K562 (cell line): ENCODE data around the gene BCAM. TPM values are rescaled to one million over a fixed set of nuclear protein-coding genes. Genes with fewer than 3 reads are reported as not detected.

Experiments
- ATAC-seq: fragments of 200-7000 bp; cut with Tn5 transposase; 3 replicates; pipeline ENCODE4 v1.9.1; 2020; ENCODE audit warnings: moderate library complexity
- BruUV-seq: library from RNA; stranded (reverse); fragments of 400-500 nt; replicated peaks from 2 replicates; lab custom pipeline; 2021; lab: Mats Ljungman, UMichigan
- CTCF ChIA-PET: fragments of 300-600 bp; formaldehyde crosslinking; extraction: SDS; loops from one replicate; lab custom pipeline; 2021; ENCODE audit warnings: low intra/inter-chr PET ratio; lab: Yijun Ruan, JAX
- POLR2A ChIA-PET: fragments of 300-600, 350-650 bp; sonication (Branson Sonifier 250); formaldehyde crosslinking; extraction: SDS; loops from one replicate; lab custom pipeline; 2021; ENCODE audit warnings: antibody characterized with exemption, inconsistent platforms; lab: Yijun Ruan, JAX
- DNase-seq, 4 experiments: peaks; one replicate each; pipeline versions ENCODE4 v3.0.0 to v3.0.0-alpha.2; 2011 to 2018; ENCODE audit warnings: low spot score in 3 of 4, mixed read lengths in 3 of 4; ENCODE audit errors: extremely low read depth in 1 of 4
- FAIRE-seq: peaks from 2 replicates; lab custom pipeline; 2011; peaks lifted over from hg19 to GRCh38; lab: Jason Lieb, UNC
- H2AFZ ChIP-seq: 2 replicates; pipeline ENCODE4 v1.6.0; 2011; ENCODE audit warnings: low read depth, low read length, control low read depth, inconsistent platforms
- H3K27ac ChIP-seq: fragments of 200-600 bp; 3 replicates; pipeline ENCODE4 v1.8.0; 2011; ENCODE audit warnings: low read depth, mild to moderate bottlenecking, control low read depth, inconsistent platforms, low read length, moderate library complexity, mixed read lengths; ENCODE audit errors: extremely low read depth
- H3K27me3 ChIP-seq, 2 experiments: fragments of 300-600 bp in 1 of 2; 2 replicates in 1 of 2; 3 replicates in 1 of 2; pipeline versions ENCODE4 v1.6.0 to v1.8.0; 2011; ENCODE audit warnings: inconsistent platforms in 2 of 2, low read length in 2 of 2, mild to moderate bottlenecking in 1 of 2, mixed read lengths in 1 of 2, moderate library complexity in 1 of 2; ENCODE audit not compliant: control insufficient read depth in 2 of 2, insufficient read depth in 2 of 2
- H3K36me3 ChIP-seq: fragments of 300-600 bp; 3 replicates; pipeline ENCODE4 v1.8.0; 2011; ENCODE audit warnings: mild to moderate bottlenecking, low read length, inconsistent platforms; ENCODE audit not compliant: control insufficient read depth, insufficient read depth
- H3K4me1 ChIP-seq, 2 experiments: fragments of 200-600 bp in 1 of 2; replicated peaks in 1 of 2; 2 replicates in 1 of 2; 3 replicates in 1 of 2; pipeline versions ENCODE4 v1.5.1 to v1.8.0; 2011; ENCODE audit warnings: inconsistent platforms in 2 of 2, low read length in 2 of 2, mild to moderate bottlenecking in 1 of 2, mixed read lengths in 1 of 2, moderate library complexity in 1 of 2; ENCODE audit not compliant: control insufficient read depth in 2 of 2, insufficient read depth in 2 of 2
- H3K4me2 ChIP-seq: 2 replicates; pipeline ENCODE4 v1.6.1; 2011; ENCODE audit warnings: low read length, control low read depth, inconsistent platforms, mixed read lengths; ENCODE audit not compliant: insufficient read depth
- H3K4me3 ChIP-seq: fragments of 200-600 bp; sonication (generic), shearing (Covaris generic); 2 replicates; pipeline ENCODE4 v1.5.1; 2016; ENCODE audit warnings: control low read depth, inconsistent platforms
- H3K79me2 ChIP-seq: fragments of 200-600 bp; 3 replicates; pipeline ENCODE4 v1.8.0; 2011; ENCODE audit warnings: low read length, inconsistent platforms; ENCODE audit not compliant: control insufficient read depth, insufficient read depth
- H3K9ac ChIP-seq, 2 experiments: 2 replicates each; pipeline versions ENCODE4 v1.6.0 to v1.6.1; 2011; ENCODE audit warnings: low read depth in 2 of 2, low read length in 2 of 2, control low read depth in 1 of 2, inconsistent platforms in 1 of 2, mild to moderate bottlenecking in 1 of 2, mixed read lengths in 1 of 2; ENCODE audit not compliant: insufficient read depth in 1 of 2
- H3K9me1 ChIP-seq: one replicate; pipeline ENCODE4 v1.6.0; 2011; ENCODE audit warnings: inconsistent platforms, mild to moderate bottlenecking, low read length, moderate library complexity; ENCODE audit not compliant: control insufficient read depth, insufficient read depth
- H3K9me3 ChIP-seq: replicated peaks from 2 replicates; pipeline ENCODE4 v1.5.1; 2011; ENCODE audit warnings: low read depth, low read length, inconsistent platforms; ENCODE audit not compliant: control insufficient read depth, insufficient read depth
- H4K20me1 ChIP-seq: replicated peaks from 2 replicates; pipeline ENCODE4 v1.6.1; 2011; ENCODE audit warnings: low read length, inconsistent platforms, mixed read lengths; ENCODE audit not compliant: control insufficient read depth, insufficient read depth
- CBX1 ChIP-seq: sonication (generic); IDR thresholded peaks from 2 replicates; pipeline ENCODE4 v1.6.1; 2016; ENCODE audit warnings: antibody characterized with exemption, low read depth, mild to moderate bottlenecking
- CREB1 ChIP-seq, 2 experiments: sonication (generic) in 1 of 2; formaldehyde crosslinking in 1 of 2; IDR thresholded peaks; 2 replicates each; pipeline versions ENCODE4 v1.6.1 to v1.8.0; 2012 to 2022; ENCODE audit warnings: inconsistent platforms in 1 of 2, mild to moderate bottlenecking in 1 of 2, missing genetic modification reagents in 1 of 2, moderate library complexity in 1 of 2
- HMGN3 ChIP-seq: IDR thresholded peaks from 2 replicates; pipeline ENCODE4 v1.6.1; 2011; ENCODE audit warnings: borderline replicate concordance, low read depth, mild to moderate bottlenecking, mixed read lengths, low read length; ENCODE audit not compliant: insufficient read length; ENCODE audit errors: extremely low read depth
- KLF16 ChIP-seq: IDR thresholded peaks from 2 replicates; pipeline ENCODE4 v1.6.1; 2016; ENCODE audit warnings: antibody characterized with exemption
- NFYB ChIP-seq: IDR thresholded peaks from 2 replicates; pipeline ENCODE4 v1.6.1; 2011; ENCODE audit warnings: mild to moderate bottlenecking, moderate library complexity; ENCODE audit not compliant: insufficient read length; ENCODE audit errors: extremely low read depth
- NR3C1 ChIP-seq: sonication (generic); formaldehyde crosslinking; IDR thresholded peaks from 2 replicates; pipeline ENCODE4 v1.8.1; 2022; ENCODE audit warnings: missing genetic modification reagents
- PTRF ChIP-seq: fragments of 450-650 bp; IDR thresholded peaks from 2 replicates; pipeline ENCODE4 v1.6.1; 2016; ENCODE audit warnings: mild to moderate bottlenecking, missing genetic modification characterization, missing compliant biosample characterization
- TOE1 ChIP-seq, 2 experiments: fragments of 450-650 bp in 1 of 2; sonication (generic) in 1 of 2; formaldehyde crosslinking in 1 of 2; IDR thresholded peaks; 2 replicates each; pipeline versions ENCODE4 v1.7.1 to v1.8.0; 2016 to 2022; ENCODE audit warnings: borderline replicate concordance in 2 of 2, mild to moderate bottlenecking in 2 of 2, antibody characterized with exemption in 1 of 2, inconsistent platforms in 1 of 2, low read depth in 1 of 2, missing genetic modification reagents in 1 of 2, moderate library complexity in 1 of 2
- WGBS: fragments of 100-300 bp; shearing (Covaris generic); methylation state at CpG from one replicate; pipeline ENCODE4 v1.1.6; 2016; ENCODE audit warnings: low coverage, mixed read lengths; ENCODE audit not compliant: insufficient coverage; ENCODE audit errors: missing lambda C conversion rate; 5-methylcytosine and 5-hydroxymethylcytosine counted together
- in situ Hi-C: fragments of 300-500 bp; cut with MboI; formaldehyde crosslinking; loops from 4 replicates; pipeline ENCODE4 v1.15.0; 2018; ENCODE audit warnings: inconsistent platforms, mixed read lengths
- intact Hi-C: fragments of 100-400 bp; cut with micrococcal nuclease; formaldehyde crosslinking; loops from 2 replicates; pipeline ENCODE4 v1.14.2; 2022
- polyA plus RNA-seq, 8 experiments: library from polyadenylated mRNA; depleted of rRNA in 4 of 8; stranded (reverse) in 5 of 8; unstranded in 3 of 8; fragments of >200 nt; fragmentation: Nextera tagmentation in 2 of 8; fragmentation: Illumina TruSeq in 1 of 8; extraction: Ambion mirVana in 2 of 8; extraction: Trizol in 1 of 8; gene quantifications; 2 replicates each; pipeline versions ENCODE4 v1.2.1 to v1.2.3, GENCODE V29; 2011 to 2014; ENCODE audit warnings: inconsistent platforms in 1 of 8, missing spikeins in 1 of 8
- total RNA-seq, 7 experiments: library from RNA; depleted of rRNA in 6 of 7; stranded (reverse); fragments of >200 nt in 6 of 7; fragmentation: Illumina TruSeq in 2 of 7; extraction: Trizol in 2 of 7; gene quantifications; 2 replicates each; pipeline versions ENCODE4 v1.2.1 to v1.2.3, GENCODE V29; 2011 to 2021; ENCODE audit warnings: low replicate concordance in 1 of 7
- TF ChIP-seq, protein P1 (sequence below): fragments of 250-450 bp; sonication (Bioruptor Pico); IDR thresholded peaks from 2 replicates; pipeline ENCODE4 v1.8.0; 2022; ENCODE audit warnings: moderate library complexity, mild to moderate bottlenecking, inconsistent platforms
- TF ChIP-seq, protein P2 (sequence below): fragments of 450-650 bp; IDR thresholded peaks from 2 replicates; pipeline ENCODE4 v1.6.1; 2016; ENCODE audit warnings: low read depth
- TF ChIP-seq, protein P3 (sequence below): sonication (generic); formaldehyde crosslinking; IDR thresholded peaks from 2 replicates; pipeline ENCODE4 v1.8.0; 2022; ENCODE audit warnings: mild to moderate bottlenecking, missing genetic modification reagents

The BCAM gene
- total and polyA plus RNA-seq, 9 of the 15 experiments (the other 6 are each of a cell fraction or from before 2014, with no cell fraction given): 0.07 to 1.3 (median 0.33) TPM; not detected in 2

DNA sequence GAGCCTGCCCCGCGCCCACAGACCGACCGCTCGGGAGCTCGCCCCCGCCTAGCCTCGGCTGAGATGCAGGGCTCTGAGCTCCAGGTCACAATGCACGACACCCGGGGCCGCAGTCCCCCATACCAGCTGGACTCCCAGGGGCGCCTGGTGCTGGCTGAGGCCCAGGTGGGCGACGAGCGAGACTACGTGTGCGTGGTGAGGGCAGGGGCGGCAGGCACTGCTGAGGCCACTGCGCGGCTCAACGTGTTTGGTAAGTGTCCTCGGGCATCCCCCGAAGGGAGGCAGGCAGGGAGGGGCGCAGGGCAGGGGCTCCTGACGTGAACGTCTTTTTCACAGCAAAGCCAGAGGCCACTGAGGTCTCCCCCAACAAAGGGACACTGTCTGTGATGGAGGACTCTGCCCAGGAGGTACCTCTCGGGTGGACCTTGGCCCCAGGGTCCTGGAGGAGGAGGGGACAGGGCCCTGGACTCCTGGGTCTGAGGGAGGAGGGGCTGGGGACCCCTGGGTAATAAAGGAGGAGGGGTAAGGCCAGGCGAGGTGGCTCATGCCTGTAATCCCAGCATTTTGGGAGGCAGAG is 3.3 kb downstream of the BCAM start:
- Histone ChIP-seq H4K20me1 (no peaks in the 10 kb centered on the region), H3K4me1 (peaks cover 10 to 36% of the 10 kb centered on the region in 2 experiments; a peak in 4 of 5 replicates), H3K27me3 (peaks cover 0 to 8% of the 10 kb centered on the region in 2 experiments; a peak in 2 of 5 replicates), H2AFZ (no peak overlapping the region), H3K9ac (no peak overlapping the region), H3K36me3 (no peaks in the 10 kb centered on the region), H3K9me1 (no peaks in the 10 kb centered on the region), H3K27ac (no peak overlapping the region), H3K4me3 (no peak overlapping the region), H3K4me2 (no peak overlapping the region), H3K79me2 (no peaks in the 10 kb centered on the region), H3K9me3 (no peaks in the 10 kb centered on the region)
- CTCF ChIA-PET: no interaction called here
- intact Hi-C loops (no loop called here), in situ Hi-C loops (no loop called here)
- POLR2A ChIA-PET: interaction anchor here (0.9 kb wide), 1 partner anchor 13 kb away, joined by 3 read pairs; no protein-coding TSS in a partner anchor
- FAIRE-seq: no peak
- no peak for ATAC-seq
- 66% methylated on average over 25 of the region's 28 CpGs for WGBS
- no TSS peak for BruUV-seq
- DNase-seq: peak in 1 of 4 experiments; percentile 6
- TF ChIP-seq KLF16: no peak
- no peak for TF ChIP-seq PTRF
- no peak for TF ChIP-seq HMGN3
- TF ChIP-seq, protein P1, sequence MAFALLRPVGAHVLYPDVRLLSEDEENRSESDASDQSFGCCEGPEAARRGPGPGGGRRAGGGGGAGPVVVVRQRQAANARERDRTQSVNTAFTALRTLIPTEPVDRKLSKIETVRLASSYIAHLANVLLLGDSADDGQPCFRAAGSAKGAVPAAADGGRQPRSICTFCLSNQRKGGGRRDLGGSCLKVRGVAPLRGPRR (CRISPR knock-in tag): no peak
- no peak for TF ChIP-seq CREB1 (IDR thresholded peaks at IDR 0.05)
- TF ChIP-seq CREB1 (CRISPR knock-in tag; IDR thresholded peaks at IDR 0.05): no peak
- no peak for TF ChIP-seq CBX1
- TF ChIP-seq, protein P2, sequence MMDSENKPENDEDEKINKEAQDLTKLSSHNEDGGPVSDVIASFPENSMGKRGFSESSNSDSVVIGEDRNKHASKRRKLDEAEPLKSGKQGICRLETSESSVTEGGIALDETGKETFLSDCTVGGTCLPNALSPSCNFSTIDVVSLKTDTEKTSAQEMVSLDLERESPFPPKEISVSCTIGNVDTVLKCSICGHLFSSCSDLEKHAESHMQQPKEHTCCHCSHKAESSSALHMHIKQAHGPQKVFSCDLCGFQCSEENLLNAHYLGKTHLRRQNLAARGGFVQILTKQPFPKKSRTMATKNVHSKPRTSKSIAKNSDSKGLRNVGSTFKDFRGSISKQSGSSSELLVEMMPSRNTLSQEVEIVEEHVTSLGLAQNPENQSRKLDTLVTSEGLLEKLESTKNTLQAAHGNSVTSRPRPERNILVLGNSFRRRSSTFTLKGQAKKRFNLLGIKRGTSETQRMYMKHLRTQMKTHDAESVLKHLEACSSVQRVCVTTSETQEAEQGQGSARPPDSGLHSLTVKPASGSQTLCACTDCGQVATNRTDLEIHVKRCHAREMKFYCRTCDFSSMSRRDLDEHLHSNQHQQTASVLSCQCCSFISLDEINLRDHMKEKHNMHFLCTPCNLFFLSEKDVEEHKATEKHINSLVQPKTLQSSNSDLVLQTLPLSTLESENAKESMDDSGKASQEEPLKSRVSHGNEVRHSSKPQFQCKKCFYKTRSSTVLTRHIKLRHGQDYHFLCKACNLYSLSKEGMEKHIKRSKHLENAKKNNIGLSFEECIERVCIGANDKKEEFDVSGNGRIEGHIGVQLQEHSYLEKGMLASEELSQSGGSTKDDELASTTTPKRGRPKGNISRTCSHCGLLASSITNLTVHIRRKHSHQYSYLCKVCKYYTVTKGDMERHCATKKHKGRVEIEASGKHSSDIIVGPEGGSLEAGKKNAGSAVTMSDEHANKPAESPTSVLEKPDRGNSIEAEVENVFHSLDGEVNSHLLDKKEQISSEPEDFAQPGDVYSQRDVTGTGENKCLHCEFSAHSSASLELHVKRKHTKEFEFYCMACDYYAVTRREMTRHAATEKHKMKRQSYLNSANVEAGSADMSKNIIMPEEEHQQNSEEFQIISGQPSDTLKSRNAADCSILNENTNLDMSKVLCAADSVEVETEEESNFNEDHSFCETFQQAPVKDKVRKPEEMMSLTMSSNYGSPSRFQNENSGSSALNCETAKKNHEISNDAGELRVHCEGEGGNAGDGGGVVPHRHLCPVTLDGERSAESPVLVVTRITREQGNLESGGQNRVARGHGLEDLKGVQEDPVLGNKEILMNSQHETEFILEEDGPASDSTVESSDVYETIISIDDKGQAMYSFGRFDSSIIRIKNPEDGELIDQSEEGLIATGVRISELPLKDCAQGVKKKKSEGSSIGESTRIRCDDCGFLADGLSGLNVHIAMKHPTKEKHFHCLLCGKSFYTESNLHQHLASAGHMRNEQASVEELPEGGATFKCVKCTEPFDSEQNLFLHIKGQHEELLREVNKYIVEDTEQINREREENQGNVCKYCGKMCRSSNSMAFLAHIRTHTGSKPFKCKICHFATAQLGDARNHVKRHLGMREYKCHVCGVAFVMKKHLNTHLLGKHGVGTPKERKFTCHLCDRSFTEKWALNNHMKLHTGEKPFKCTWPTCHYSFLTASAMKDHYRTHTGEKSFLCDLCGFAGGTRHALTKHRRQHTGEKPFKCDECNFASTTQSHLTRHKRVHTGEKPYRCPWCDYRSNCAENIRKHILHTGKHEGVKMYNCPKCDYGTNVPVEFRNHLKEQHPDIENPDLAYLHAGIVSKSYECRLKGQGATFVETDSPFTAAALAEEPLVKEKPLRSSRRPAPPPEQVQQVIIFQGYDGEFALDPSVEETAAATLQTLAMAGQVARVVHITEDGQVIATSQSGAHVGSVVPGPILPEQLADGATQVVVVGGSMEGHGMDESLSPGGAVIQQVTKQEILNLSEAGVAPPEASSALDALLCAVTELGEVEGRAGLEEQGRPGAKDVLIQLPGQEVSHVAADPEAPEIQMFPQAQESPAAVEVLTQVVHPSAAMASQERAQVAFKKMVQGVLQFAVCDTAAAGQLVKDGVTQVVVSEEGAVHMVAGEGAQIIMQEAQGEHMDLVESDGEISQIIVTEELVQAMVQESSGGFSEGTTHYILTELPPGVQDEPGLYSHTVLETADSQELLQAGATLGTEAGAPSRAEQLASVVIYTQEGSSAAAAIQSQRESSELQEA: no peak
- TF ChIP-seq, protein P3, sequence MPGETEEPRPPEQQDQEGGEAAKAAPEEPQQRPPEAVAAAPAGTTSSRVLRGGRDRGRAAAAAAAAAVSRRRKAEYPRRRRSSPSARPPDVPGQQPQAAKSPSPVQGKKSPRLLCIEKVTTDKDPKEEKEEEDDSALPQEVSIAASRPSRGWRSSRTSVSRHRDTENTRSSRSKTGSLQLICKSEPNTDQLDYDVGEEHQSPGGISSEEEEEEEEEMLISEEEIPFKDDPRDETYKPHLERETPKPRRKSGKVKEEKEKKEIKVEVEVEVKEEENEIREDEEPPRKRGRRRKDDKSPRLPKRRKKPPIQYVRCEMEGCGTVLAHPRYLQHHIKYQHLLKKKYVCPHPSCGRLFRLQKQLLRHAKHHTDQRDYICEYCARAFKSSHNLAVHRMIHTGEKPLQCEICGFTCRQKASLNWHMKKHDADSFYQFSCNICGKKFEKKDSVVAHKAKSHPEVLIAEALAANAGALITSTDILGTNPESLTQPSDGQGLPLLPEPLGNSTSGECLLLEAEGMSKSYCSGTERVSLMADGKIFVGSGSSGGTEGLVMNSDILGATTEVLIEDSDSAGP (CRISPR knock-in tag): no peak
- no peak for TF ChIP-seq NR3C1
- no peak for TF ChIP-seq TOE1 (IDR thresholded peaks at IDR 0.05; ENCODE audit: borderline replicate concordance)
- no peak for TF ChIP-seq TOE1 (CRISPR knock-in tag; IDR thresholded peaks at IDR 0.05; ENCODE audit: borderline replicate concordance, low read depth)
- TF ChIP-seq NFYB: no peak
